WTC11 (cell line): ENCODE results near the gene SDC1.

Source experiments
- ATF1 ChIP-seq: sonication (generic); formaldehyde crosslinking; IDR thresholded peaks from 2 replicates; pipeline ENCODE4 v1.8.1; 2023; ENCODE audit warnings: mild to moderate bottlenecking, moderate library complexity, missing genetic modification reagents
- CTCF ChIP-seq: fragments of 200-600 bp; IDR thresholded peaks from 2 replicates; pipeline ENCODE4 v1.8.0; 2022; ENCODE audit warnings: antibody characterized with exemption
- E2F1 ChIP-seq: sonication (generic); formaldehyde crosslinking; IDR thresholded peaks from 2 replicates; pipeline ENCODE4 v1.8.0; 2022; ENCODE audit warnings: mild to moderate bottlenecking, missing genetic modification reagents
- E2F4 ChIP-seq: sonication (generic); formaldehyde crosslinking; IDR thresholded peaks from 2 replicates; pipeline ENCODE4 v1.8.1; 2022; ENCODE audit warnings: low read depth, mild to moderate bottlenecking, moderate library complexity, missing genetic modification reagents, borderline replicate concordance
- ELF4 ChIP-seq: sonication (generic); formaldehyde crosslinking; IDR thresholded peaks from 2 replicates; pipeline ENCODE4 v1.8.1; 2022; ENCODE audit warnings: low read depth, mild to moderate bottlenecking, moderate library complexity, missing genetic modification reagents
- ESRRA ChIP-seq: sonication (generic); formaldehyde crosslinking; IDR thresholded peaks from 2 replicates; pipeline ENCODE4 v1.8.1; 2022; ENCODE audit warnings: mild to moderate bottlenecking, missing genetic modification reagents, borderline replicate concordance
- ETV6 ChIP-seq: sonication (generic); formaldehyde crosslinking; IDR thresholded peaks from 2 replicates; pipeline ENCODE4 v1.8.1; 2022; ENCODE audit warnings: mild to moderate bottlenecking, missing genetic modification reagents
- MAX ChIP-seq: sonication (generic); formaldehyde crosslinking; IDR thresholded peaks from 2 replicates; pipeline ENCODE4 v1.8.0; 2022; ENCODE audit warnings: mild to moderate bottlenecking, missing genetic modification reagents
- RORB ChIP-seq: fragments of 250-450 bp; sonication (Bioruptor Pico); IDR thresholded peaks from 2 replicates; pipeline ENCODE4 v1.9.0; 2021; ENCODE audit warnings: mild to moderate bottlenecking
- TCF7 ChIP-seq: sonication (generic); formaldehyde crosslinking; IDR thresholded peaks from 2 replicates; pipeline ENCODE4 v1.8.0; 2022; ENCODE audit warnings: mild to moderate bottlenecking, low read depth, missing genetic modification reagents, moderate library complexity
- ZNF263 ChIP-seq: sonication (generic); formaldehyde crosslinking; IDR thresholded peaks from 2 replicates; pipeline ENCODE4 v1.8.1; 2022; ENCODE audit warnings: low read depth, mild to moderate bottlenecking, moderate library complexity, missing genetic modification reagents

- no peak for TF ChIP-seq CTCF
- no peak for TF ChIP-seq E2F1
- no peak for TF ChIP-seq RORB (CRISPR knock-in tag)
- TF ChIP-seq ZNF263 (CRISPR knock-in tag): no peak
- TF ChIP-seq E2F4: no peak
- TF ChIP-seq ESRRA: no peak
- no peak for TF ChIP-seq ATF1
- TF ChIP-seq MAX (CRISPR knock-in tag): no peak
- no peak for TF ChIP-seq ELF4
- no peak for TF ChIP-seq ETV6 (CRISPR knock-in tag)
- TF ChIP-seq TCF7 (CRISPR knock-in tag): no peak
Measured at GRCh38 chr2:20218331-20219320, 6.3 kb downstream of the SDC1 start.
